Endodermal cell (in vitro differentiated cells): ENCODE results near the gene DNM1. TPM values are rescaled to one million over a fixed set of nuclear protein-coding genes. Genes with fewer than 3 reads are reported as not detected.

Experiments
- DNase-seq: peaks from one replicate; pipeline ENCODE4 v3.0.0-alpha.2; 2017
- H3K27ac ChIP-seq: 2 replicates; pipeline ENCODE4 v1.5.1; 2013; ENCODE audit warnings: mild to moderate bottlenecking, low read depth, low read length, moderate library complexity
- H3K27me3 ChIP-seq: 2 replicates; pipeline ENCODE4 v1.6.1; 2013; ENCODE audit warnings: mild to moderate bottlenecking, low read length, moderate library complexity; ENCODE audit not compliant: insufficient read depth, control insufficient read depth, poor library complexity, severe bottlenecking
- H3K36me3 ChIP-seq: 2 replicates; pipeline ENCODE4 v1.7.0; 2013; ENCODE audit warnings: mild to moderate bottlenecking, low read length, moderate library complexity; ENCODE audit not compliant: control insufficient read depth, insufficient read depth
- H3K4me1 ChIP-seq: one replicate; pipeline ENCODE4 v1.7.0; 2013; ENCODE audit warnings: low read length; ENCODE audit not compliant: control insufficient read depth, insufficient read depth
- H3K4me3 ChIP-seq: 2 replicates; pipeline ENCODE4 v1.5.1; 2013; ENCODE audit warnings: mild to moderate bottlenecking, low read length, moderate library complexity
- H3K9ac ChIP-seq: 2 replicates; pipeline ENCODE4 v1.6.1; 2013; ENCODE audit warnings: mild to moderate bottlenecking, low read length, moderate library complexity; ENCODE audit not compliant: poor library complexity, severe bottlenecking; ENCODE audit errors: extremely low read depth
- H3K9me3 ChIP-seq: 2 replicates; pipeline ENCODE4 v1.6.1; 2013; ENCODE audit warnings: mild to moderate bottlenecking, low read length, moderate library complexity; ENCODE audit not compliant: control insufficient read depth
- H3K27ac Mint-ChIP-seq: 2 replicates; pipeline ENCODE4 v1.8.0; 2020; ENCODE audit warnings: mixed read lengths
- H3K27me3 Mint-ChIP-seq: 2 replicates; pipeline ENCODE4 v1.8.0; 2021; ENCODE audit warnings: mild to moderate bottlenecking, mixed read lengths; ENCODE audit not compliant: insufficient read depth
- H3K36me3 Mint-ChIP-seq: 2 replicates; pipeline ENCODE4 v1.8.0; 2020; ENCODE audit warnings: low read depth, mixed read lengths
- H3K4me1 Mint-ChIP-seq: 2 replicates; pipeline ENCODE4 v1.8.0; 2020; ENCODE audit warnings: mixed read lengths
- H3K4me3 Mint-ChIP-seq: 2 replicates; pipeline ENCODE4 v1.8.0; 2020; ENCODE audit warnings: mild to moderate bottlenecking, moderate library complexity, mixed read lengths
- H3K9me3 Mint-ChIP-seq: 2 replicates; pipeline ENCODE4 v1.8.0; 2020; ENCODE audit warnings: mild to moderate bottlenecking, mixed read lengths
- WGBS, 2 experiments: methylation state at CpG; one replicate each; pipeline versions ENCODE4 v1.1.5 to v1.1.7; 2013; ENCODE audit warnings: missing lambda C conversion rate in 2 of 2, mixed read lengths in 1 of 2; ENCODE audit not compliant: insufficient coverage in 1 of 2, insufficient read length in 1 of 2; 5-methylcytosine and 5-hydroxymethylcytosine counted together
- total RNA-seq, 2 donors: library from RNA; stranded (reverse); fragmentation: NEBNext Ultra II Directional in 1 of 2; extraction: Animal tissue kit (Norgen Biotek cat#: 25700) in 1 of 2; gene quantifications; 2 replicates in 1 of 2; 3 replicates in 1 of 2; pipeline ENCODE4 v1.2.1, GENCODE V29; 2021
- TF ChIP-seq, protein P1 (sequence below): fragments of 200-600 bp; sonication (generic); conservative IDR thresholded peaks from 2 replicates; pipeline ENCODE4 v1.5.0; 2021; ENCODE audit warnings: antibody characterized with exemption, mild to moderate bottlenecking

Gene DNM1
- total RNA-seq, 2 donors from 2014 or later: 55.8 to 147 TPM

- Mint-ChIP-seq H3K27me3 (peaks cover 27% of the 10 kb centered on the region), H3K36me3 (peaks cover 3% of the 10 kb centered on the region), H3K27ac (no peak overlapping the region), H3K9me3 (no peaks in the 10 kb centered on the region), H3K4me3 (no peak overlapping the region), H3K4me1 (peaks cover 9% of the 10 kb centered on the region)
- TF ChIP-seq, protein P1, sequence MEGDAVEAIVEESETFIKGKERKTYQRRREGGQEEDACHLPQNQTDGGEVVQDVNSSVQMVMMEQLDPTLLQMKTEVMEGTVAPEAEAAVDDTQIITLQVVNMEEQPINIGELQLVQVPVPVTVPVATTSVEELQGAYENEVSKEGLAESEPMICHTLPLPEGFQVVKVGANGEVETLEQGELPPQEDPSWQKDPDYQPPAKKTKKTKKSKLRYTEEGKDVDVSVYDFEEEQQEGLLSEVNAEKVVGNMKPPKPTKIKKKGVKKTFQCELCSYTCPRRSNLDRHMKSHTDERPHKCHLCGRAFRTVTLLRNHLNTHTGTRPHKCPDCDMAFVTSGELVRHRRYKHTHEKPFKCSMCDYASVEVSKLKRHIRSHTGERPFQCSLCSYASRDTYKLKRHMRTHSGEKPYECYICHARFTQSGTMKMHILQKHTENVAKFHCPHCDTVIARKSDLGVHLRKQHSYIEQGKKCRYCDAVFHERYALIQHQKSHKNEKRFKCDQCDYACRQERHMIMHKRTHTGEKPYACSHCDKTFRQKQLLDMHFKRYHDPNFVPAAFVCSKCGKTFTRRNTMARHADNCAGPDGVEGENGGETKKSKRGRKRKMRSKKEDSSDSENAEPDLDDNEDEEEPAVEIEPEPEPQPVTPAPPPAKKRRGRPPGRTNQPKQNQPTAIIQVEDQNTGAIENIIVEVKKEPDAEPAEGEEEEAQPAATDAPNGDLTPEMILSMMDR: no peak
- Histone ChIP-seq H3K9me3 (no peaks in the 10 kb centered on the region), H3K9ac (no peak overlapping the region), H3K36me3 (peaks cover 5% of the 10 kb centered on the region), H3K4me1 (no peaks in the 10 kb centered on the region), H3K27me3 (no peaks in the 10 kb centered on the region), H3K4me3 (no peak overlapping the region), H3K27ac (no peak overlapping the region)
- DNase-seq: no peak
- 84 to 99% methylated on average over 2 to 5 of the region's 5 CpGs for WGBS, 2 experiments
Measured at GRCh38 chr9:128247226-128247803, 44.1 kb downstream of the DNM1 start.

GRCh38 chr9:128249558-128249907, 46.4 kb downstream of the DNM1 start:
- Mint-ChIP-seq H3K4me1 (peaks cover 9% of the 10 kb centered on the region), H3K9me3 (no peaks in the 10 kb centered on the region), H3K36me3 (peaks cover 5% of the 10 kb centered on the region), H3K27me3 (peaks cover 28% of the 10 kb centered on the region), H3K4me3 (peak overlapping the region; percentile 60), H3K27ac (peak overlapping the region; percentile 52)
- Histone ChIP-seq H3K27me3 (no peaks in the 10 kb centered on the region), H3K4me1 (no peaks in the 10 kb centered on the region), H3K9me3 (no peaks in the 10 kb centered on the region), H3K27ac (no peak overlapping the region), H3K4me3 (no peak overlapping the region), H3K36me3 (peaks cover 5% of the 10 kb centered on the region), H3K9ac (no peak overlapping the region)
- 92 to 93% methylated on average over 6 to 8 of the region's 8 CpGs for WGBS, 2 experiments
- no peak for DNase-seq
- TF ChIP-seq, protein P1: no peak

GRCh38 chr9:128249908-128250838, 47.0 kb downstream of the DNM1 start:
- WGBS, 2 experiments: 82 to 84% methylated on average over 57 to 81 of the region's 81 CpGs
- Mint-ChIP-seq H3K9me3 (no peaks in the 10 kb centered on the region), H3K36me3 (peaks cover 6% of the 10 kb centered on the region), H3K27me3 (peaks cover 28% of the 10 kb centered on the region), H3K4me3 (peak overlapping the region; percentile 60), H3K27ac (peak overlapping the region; percentile 52), H3K4me1 (peaks cover 11% of the 10 kb centered on the region)
- no peak overlapping the region for H3K9ac ChIP-seq
- H3K4me1 ChIP-seq: no peaks in the 10 kb centered on the region
- no peak overlapping the region for H3K27ac ChIP-seq
- peak; percentile 99 for DNase-seq
- H3K4me3 ChIP-seq: no peak overlapping the region
- no peaks in the 10 kb centered on the region for H3K27me3 ChIP-seq
- TF ChIP-seq, protein P1: no peak
- no peaks in the 10 kb centered on the region for H3K9me3 ChIP-seq
- H3K36me3 ChIP-seq: peaks cover 5% of the 10 kb centered on the region
